NCI-H2196 treated with DMSO at 0.1 percent for 48 hours (cell line): ENCODE measurements around the gene HDAC8.
"Not testable (repeated sequence)": the region's sequence is repeated elsewhere in the genome, so short reads cannot be mapped to it uniquely, and the experiment has no call there.

Source experiments
- DNase-seq: peaks from one replicate; lab custom pipeline; 2025; ENCODE audit not compliant: unreplicated experiment; lab: John Stamatoyannopoulos, UW

HDAC8 gene

DNA sequence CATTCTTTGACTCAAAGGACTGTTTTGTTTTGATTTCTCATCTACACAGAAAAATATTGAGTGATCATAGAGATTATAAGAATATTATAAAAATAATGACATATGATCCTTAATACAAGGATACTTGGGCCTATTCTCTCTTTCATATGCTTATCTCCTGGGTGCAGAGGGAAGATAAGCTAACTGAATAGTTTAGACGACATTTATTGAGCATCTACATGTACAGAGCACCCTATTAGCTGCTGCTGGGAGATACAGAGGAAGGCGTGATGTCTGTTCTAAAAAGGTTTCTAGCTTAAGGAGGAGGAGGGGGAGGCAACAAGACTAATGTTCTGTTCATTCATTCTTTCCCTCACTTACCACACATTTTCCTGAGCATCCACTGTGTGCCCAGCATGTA, 106.8 kb downstream of the HDAC8 start:
- no peak for DNase-seq

DNA sequence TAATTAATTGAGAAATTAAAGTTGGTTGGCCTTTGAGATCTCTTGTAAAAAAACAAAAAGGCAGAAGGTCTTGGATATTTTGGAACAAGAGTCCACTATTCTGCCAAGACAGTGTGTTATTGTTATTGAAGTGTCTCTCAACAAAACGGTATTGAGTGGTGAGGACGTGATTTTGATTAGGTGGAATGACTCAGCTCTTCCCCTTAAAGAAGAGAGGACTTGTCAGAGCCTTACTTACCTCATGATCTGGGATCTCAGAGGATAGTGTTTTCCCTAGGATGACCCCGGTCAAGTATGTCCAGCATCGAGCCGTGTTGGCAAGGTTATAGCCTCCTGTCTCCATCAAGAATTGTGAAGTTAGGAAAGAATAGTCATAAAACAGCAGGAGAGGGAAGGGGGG, 110.9 kb downstream of the HDAC8 start:
- DNase-seq: no peak

DNA sequence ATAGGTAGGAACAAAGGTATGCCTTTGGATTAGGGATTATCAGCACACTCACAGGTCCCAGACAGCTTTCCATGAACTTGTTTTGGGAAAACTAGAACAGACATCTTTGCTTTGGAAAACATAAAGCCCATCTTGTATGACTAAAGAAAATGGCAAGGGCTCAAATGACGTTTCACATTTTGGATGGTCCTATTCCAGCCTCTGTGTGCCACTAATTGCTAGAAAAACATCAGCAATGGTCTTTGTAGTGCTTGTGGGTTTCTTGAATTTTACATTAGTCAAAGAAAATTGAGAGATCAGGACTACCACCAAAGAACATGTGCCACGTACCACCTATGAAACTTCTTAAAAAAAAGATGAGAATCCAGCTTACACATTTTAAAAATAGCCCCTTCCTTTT, 111.4 kb downstream of the HDAC8 start:
- DNase-seq: no peak

DNA sequence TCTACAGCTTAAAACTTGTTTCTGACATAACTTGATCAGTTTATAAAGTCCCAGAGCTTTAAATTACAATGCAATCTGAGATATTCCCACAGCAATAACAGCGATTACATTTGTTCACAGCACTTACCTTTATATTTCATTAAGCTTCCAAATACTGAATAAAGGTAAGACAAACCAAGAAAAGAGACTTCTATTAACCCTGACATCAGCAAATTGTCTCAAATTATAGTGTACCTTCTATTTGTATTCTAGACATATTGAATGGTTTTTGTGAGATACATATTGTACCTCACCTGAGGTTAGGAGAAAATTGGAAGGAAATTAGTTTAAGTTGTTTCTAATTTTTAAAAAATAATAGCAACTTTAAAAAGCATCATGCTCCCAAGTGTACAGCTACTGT, 111.9 kb downstream of the HDAC8 start:
- DNase-seq: no peak

DNA sequence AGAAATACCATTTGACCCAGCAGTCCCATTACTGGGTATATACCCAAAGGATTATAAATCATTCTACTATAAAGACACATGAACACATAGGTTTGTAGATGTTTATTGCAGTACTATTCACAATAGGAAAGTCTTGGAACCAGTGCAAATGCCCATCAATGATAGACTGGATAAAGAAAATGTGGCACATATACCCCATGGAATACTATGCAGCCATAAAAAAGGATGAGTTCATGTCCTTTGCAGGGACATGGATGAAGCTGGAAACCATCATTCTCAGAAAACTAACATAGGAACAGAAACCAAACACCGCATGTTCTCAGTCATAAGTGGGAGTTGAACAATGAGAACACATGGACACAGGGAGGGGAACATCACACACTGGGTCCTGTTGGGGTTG, 123.6 kb downstream of the HDAC8 start:
- not testable (repeated sequence) for DNase-seq

DNA sequence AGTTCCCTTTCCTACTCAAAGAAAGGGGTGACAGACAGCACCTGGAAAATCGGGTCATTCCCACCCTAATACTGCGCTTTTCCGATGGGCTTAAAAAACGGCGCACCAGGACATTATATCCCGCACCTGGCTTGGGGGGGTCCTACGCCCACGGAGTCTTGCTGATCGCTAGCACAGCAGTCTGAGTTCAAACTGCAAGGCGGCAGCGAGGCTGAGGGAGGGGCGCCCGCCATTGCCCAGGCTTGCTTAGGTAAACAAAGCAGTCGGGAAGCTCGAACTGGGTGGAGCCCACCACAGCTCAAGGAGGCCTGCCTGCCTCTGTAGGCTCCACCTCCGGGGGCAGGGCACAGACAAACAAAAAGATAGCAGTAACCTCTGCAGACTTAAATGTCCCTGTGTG, 131.9 kb downstream of the HDAC8 start:
- not testable (repeated sequence) for DNase-seq

DNA sequence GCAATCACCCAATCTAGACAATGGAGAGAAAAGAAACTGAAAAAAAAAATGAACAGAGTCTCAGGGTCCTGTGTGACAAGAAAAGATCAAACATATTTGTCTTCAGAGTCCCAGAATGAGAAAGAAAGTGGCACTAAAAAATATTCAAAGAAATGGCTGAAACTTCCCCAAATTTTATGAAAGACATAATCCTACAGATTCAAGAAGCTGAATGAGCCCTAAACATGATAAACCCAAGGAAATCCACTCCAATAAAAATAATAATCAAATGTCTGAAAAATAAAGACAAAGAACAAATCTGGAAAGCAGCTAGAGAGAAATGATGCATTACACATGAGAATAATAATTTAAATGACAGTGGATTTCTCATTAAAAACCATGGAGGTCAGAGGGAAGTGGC, 136.6 kb downstream of the HDAC8 start:
- DNase-seq: no peak

DNA sequence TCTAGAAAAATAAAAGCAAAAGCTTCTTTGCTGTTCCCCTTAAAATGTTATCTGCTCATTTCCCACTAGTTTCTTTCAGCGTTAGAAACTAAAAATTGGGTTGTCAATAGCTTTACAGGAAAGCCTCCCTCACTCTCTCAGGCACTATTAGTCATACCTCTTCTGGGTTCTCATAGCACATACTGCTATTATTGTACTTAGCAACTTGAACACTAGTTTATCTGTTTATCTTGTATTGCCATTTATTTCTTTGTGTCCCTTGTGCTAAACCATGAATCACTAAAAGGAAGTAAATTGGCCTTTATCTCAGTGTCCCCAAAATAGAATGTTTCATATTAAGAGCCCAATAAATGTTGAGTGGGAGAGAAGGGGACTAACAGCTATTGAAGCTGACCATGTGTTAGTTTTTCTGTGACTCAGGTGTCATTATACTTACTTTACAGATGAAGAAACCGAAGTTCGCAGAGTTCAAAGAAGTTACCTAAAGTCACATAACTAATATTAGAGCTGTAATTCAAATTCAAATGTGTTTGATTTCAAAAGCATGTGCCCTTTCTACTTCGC, 142.2 kb downstream of the HDAC8 start:
- DNase-seq: no peak

DNA sequence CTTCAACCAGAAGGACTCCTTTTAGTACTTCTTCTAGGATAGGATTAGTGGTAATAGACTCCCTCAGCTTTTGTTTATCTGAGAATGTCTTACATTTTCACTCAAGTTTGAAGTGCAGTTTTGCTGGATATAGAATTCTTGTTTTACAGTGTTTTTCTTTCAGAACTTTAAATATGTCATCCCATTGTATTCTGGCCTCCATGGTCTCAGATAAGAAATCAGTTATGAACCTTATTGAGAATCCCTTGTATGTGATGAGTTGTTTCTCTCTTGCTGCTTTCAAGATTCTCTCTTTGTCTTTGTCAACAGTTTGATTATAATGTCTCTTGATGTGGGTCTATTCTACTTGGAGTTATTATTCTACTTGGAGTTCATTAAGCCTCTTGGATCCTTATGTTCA, 150.8 kb downstream of the HDAC8 start:
- DNase-seq: no peak

DNA sequence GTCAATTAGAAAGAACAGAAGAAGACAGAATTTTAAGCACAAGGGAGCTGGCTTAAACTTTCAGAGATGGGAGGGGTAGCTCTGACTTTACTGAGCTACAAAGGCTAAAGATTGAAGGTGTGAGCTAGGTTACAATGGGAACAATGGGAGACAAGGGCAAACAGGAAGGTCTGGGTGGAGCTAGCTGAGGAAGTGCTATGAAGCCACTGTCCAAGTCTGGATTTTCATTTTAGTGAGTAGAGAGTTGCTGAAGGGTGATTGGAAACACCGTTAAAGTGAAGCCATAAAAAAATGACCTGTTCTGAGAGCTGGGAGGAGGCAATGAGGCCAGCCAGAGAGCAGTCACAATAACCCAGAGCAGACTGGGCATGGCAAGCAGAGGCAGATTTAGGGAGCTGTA, 162.7 kb downstream of the HDAC8 start:
- DNase-seq: no peak

DNA sequence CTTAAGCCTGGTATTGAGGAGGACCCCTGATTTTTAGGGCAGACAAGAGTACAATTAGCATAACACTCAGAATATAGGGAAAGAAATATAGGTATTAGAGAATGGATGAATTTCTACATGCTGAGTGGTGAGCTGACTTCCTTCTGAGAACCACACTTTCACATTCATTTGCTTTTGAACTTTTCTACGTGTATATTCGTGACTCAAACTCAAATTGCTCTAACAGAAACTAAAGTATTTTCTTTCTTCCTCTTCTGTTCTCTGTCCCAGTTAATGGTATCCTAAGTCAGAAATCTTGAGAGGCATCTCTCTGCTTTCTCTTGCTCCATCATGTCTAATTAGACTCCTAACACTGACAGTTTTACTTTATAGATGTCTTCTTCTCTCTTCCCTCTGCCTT, 163.8 kb downstream of the HDAC8 start:
- DNase-seq: no peak

DNA sequence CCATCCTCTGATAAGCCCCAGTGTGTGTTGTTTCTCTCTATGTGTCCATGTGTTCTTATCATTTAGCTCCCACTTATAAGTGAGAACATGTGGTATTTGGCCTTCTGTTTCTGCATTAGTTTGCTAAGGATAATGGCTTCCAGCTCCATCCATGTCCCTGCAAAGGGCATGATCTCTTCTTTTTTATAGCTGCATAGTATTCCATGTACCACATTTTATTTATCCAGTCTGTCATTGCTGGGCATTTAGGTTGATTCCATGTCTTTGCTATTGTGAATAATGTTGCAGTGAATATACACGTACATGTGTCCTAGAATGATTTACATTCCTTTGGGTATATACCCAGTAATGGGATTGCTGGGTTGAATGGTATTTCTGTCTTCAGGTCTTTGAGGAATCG, 167.5 kb downstream of the HDAC8 start:
- not testable (repeated sequence) for DNase-seq

DNA sequence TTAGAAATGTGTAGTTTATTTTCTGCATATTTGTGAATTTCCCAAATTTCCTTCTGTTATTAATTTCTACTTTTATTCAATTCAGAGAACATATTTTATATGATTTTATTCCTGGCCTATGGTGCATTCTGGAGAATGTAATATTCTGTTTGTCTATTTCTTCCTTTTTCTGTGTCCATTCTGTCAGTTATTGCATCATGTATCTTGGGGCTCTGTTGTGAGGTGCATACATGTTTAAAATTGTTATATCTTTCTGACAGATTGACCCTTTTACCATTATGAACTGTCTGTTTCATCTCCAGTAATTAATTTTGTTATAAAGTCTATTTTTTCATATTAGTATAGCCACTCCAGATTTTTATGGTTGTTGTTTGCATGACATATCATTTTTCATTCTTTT, 170.0 kb downstream of the HDAC8 start:
- DNase-seq: no peak

DNA sequence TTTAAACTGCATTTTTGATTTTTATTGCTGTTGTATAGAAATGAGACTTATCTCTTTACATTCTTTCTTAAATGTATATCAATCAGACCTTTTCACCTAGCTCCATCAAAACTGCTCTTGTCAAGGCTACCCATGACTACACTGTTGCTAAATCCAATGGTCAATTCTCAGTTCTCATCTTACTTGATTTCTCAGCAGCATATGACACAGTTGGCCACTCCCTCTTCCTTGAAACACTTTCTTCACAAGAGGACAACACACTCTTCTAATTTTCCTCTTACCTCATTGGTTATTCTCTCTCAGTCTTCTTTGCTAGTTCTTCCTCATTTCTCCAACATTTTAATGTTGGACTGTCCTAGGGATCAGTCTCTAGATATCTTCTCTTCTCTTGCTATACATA, 172.8 kb downstream of the HDAC8 start:
- DNase-seq: no peak

DNA sequence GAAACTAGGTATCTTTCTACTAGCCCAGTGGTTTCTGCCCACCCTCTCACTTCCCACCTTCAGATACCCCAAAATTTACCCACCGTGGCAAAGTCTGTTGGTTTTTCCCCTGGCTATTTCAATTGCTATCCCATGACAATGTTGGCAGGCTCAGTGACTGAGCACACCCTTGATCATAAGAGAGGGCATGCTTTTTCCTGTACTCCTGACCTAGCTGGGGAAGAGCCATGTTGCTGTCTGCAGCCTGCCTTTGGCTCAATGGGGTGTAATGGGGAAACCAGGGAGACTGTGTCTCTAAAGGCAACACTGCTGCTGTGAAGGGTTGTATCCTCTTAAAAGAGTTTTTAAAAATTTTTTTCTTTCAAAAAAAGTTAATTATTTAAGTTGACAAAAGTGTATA, 176.5 kb downstream of the HDAC8 start:
- DNase-seq: no peak

DNA sequence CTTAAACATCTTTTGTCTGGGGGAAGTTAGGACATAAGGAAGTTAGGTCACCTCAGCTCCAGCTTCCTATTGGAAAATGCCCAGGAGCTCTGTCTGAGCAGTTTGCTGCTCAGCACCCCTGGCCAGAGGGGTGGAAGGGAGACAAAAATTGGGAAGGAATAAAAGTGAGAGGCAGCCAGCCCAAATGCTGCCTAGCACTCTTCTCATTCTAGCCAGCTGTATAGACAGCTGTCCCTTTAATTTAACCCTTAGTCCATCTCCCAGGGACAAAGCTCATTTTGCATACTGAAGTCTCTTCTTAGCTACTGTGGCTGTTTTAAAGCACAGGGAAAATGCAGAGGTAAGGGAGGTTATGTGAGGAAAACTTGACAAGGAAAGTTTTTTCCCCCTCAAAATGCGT, 177.4 kb downstream of the HDAC8 start:
- no peak for DNase-seq

DNA sequence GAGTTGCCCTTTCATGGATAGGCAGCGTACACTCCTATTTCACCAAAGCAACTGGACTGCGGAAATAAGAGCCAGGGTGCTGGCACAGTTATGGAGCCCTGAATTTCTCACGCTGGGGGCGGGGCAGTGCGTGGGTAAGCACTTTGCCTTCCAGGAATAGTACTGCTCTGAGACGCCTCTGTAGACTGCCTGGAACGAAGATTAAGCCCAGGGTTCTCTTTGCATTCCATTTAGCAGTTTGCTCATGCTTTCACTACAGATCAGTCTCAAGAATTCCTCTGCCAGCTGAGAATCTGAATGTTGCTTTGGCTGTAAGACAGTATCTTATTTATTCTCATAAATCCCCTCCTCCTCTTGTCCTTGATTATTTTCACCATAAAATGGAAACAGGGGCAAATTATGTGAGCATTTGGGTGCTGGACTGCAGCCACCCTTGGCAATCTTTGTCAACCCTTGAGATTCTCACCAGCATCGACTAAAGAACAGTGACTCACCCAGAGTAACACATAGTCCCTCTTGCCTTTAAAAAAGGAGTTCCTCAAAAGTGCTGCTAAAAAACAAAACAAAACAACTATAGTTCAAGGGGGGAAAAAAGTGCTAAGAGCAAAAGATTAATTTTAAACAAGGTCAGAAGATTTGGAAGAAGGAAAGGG, 178.0 kb downstream of the HDAC8 start:
- no peak for DNase-seq

DNA sequence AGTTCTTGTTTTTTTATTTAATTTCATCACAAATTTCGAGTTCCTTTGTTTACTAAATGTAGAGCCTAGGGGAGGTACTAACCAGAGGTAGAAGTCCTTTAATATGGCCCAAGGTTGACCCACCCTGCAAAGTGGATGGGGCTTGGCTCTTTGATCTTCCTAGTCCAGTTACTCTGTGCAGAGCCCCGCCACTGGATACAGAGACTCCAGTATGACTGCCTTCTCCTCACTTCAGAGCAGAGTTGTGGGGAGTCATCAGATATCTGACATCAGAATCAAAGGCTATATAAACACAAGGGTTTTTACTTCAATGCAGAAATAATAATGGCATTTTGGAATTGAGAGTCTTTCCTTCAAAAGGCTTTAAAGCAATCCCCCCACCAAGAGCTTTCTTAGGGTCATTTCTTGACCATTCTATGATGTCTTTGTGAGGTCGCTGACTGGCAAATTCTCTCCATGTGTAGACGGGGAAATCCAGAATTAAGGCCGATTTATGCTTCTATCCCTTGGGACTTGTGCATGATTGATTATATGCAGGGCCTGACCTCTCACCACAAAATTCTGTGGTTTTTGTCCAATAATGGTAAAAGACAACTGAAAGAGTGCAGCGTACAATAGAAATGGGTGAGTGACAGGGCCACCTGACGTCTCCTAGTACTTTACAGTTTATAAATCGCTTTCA, 178.7 kb downstream of the HDAC8 start:
- no peak for DNase-seq

DNA sequence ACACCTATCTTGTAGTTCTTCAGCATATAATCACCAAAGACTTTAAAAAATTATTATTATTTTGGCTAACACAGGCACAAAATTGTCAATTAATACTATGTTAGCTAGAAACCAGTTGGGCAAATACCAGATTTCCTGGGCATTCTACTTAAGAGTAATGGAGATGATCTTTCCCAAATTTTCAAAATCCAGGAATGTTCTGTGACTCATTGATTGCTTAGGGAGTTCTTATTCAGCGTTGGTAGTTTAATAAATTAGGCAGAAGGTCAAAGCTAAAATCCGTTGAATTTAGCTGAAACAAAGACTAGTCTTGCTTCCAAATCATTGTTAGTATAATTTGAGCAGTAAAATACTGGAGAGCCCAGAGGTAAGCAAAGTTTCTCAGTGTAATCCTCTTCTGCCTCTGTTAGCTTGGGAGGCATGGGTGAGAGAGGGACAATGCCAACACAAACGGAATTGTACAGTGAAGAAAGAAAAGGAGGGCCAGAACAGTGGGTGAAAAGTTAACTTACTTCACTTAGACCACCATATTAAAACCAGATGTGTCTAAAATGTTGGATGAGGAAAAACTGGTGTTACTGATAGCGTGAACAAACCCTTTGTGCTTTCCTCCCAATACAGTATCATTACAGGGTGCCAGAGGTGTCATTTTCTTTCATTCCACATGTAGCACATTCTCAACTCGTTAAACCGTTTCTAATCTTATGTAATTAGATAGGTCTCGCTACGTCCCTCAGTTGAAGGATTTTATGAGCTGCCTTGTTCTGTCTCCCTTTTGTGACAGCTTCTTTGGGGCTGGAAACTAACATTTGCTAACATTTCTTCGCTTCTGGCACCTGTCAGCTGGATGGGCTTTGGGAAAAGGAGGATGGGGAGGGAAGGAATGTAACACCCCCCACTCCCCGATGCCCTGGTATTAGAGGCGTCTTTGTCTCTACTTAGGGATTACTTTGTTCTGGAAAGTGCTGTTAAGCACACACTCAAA, 179.5 kb downstream of the HDAC8 start:
- no peak for DNase-seq

DNA sequence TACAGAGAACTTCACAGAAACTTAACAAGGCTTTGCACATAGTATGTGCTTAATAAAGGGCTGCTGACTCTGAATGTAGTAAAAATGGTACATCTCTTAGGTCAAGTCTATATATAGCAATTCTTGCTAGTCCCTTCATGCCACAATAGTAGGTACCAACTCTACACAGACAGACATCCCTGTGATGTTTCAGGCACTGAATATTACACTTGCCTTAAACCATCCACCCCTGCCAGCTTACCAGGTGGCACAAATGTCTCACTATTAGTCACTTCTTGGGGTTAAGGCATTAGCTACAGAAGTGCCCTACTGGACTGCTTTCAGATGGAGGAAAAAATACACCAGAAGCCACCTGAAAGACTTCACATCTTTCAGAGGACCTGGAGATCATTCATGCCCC, 180.6 kb downstream of the HDAC8 start:
- DNase-seq: no peak

DNA sequence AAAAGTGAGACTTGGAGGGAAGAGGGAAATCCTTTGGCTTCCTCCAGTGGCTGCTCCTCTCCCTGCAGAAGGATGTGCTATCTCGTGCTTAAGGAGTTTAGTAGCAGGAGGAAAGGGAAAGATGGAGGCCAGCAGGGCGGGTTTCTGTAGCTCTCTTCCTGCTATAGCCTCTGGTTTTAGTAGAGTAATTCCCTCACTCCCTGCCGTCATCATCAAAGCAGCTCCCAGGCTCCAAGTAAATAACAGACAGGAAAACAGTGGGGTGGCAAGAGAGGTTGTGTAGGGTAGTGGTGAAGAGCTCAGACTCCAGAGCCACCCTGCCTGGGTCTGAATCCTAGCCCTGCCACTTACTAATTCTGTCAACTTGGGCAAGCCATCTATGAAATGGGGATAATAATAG, 185.4 kb downstream of the HDAC8 start:
- DNase-seq: no peak

DNA sequence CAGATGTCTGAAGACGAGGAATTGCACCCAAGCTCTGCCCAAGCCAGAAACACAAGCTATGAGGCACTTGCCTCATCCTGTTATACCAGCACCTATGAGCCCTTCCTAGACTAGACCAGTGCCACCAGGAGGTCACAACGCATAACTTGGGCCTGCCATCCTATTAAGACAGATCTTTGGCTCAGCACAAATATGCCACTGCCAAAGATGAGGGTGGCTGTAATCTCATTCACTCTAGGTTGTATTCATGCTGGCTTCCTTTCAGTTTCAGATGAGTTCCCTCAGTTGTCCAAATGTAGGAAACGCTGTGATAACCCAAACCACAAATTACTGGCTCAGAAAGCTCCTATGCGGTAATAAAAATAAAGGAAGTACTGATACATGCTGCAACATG, 190.4 kb downstream of the HDAC8 start:
- no peak for DNase-seq
